Effector memory CD4-positive, alpha-beta T cell (primary cell): ENCODE data around the gene KIAA1328.

Source experiments
- DNase-seq, 3 donors: peaks; one replicate each; pipeline ENCODE4 v3.0.0-alpha.2; 2020
- H3K27ac ChIP-seq: 2 replicates; pipeline ENCODE4 v1.7.0; 2013; ENCODE audit warnings: mild to moderate bottlenecking, low read length, moderate library complexity; ENCODE audit not compliant: insufficient read depth, poor library complexity, severe bottlenecking
- H3K27me3 ChIP-seq: replicated peaks from 2 replicates; pipeline ENCODE4 v1.7.0; 2013; ENCODE audit warnings: mild to moderate bottlenecking, low read length; ENCODE audit not compliant: insufficient read depth, control insufficient read depth, poor library complexity, severe bottlenecking
- H3K36me3 ChIP-seq: 2 replicates; pipeline ENCODE4 v1.7.0; 2013; ENCODE audit warnings: mild to moderate bottlenecking, low read length, moderate library complexity; ENCODE audit not compliant: control insufficient read depth, insufficient read depth
- H3K4me1 ChIP-seq: 2 replicates; pipeline ENCODE4 v1.7.0; 2013; ENCODE audit warnings: low read length, mild to moderate bottlenecking; ENCODE audit not compliant: control insufficient read depth, insufficient read depth, poor library complexity, severe bottlenecking
- H3K4me3 ChIP-seq: 2 replicates; pipeline ENCODE4 v1.7.0; 2013; ENCODE audit warnings: low read length, low read depth, mild to moderate bottlenecking; ENCODE audit not compliant: insufficient read depth, poor library complexity, severe bottlenecking
- H3K9me3 ChIP-seq: 2 replicates; pipeline ENCODE4 v1.7.0; 2013; ENCODE audit warnings: mild to moderate bottlenecking, low read length, moderate library complexity; ENCODE audit not compliant: control insufficient read depth

Gene KIAA1328

DNA sequence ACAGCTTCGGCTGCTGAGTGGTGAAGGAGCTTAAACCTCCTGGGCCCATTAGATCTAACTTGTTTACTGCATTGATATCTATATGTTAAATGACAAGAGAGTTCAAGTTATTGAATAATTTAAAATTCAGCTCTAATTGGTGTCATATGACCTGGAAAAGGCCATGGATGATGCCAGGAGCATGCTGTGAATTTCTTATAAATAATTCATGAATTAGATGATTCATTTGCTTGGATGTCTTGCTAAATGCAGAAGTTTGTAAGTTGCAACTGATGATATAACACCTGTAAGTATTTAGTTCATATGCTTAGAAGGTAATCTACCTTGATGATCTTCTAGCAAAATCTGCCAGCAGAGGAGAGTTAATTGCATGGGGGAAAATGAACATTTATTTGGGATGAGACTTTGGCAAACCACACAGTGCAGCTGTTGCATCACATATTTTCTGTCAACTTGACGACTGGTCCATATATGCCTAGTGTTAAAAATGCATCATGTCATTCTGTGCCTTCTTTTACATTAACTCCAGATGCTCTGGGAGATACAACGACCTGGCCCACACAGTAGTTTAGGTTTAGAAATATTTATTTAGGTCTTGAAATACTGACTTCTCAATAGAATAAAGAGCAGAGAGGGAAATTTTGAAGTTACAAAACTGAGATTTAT lies 226.3 kb downstream of the KIAA1328 start:
- no peak for DNase-seq

DNA sequence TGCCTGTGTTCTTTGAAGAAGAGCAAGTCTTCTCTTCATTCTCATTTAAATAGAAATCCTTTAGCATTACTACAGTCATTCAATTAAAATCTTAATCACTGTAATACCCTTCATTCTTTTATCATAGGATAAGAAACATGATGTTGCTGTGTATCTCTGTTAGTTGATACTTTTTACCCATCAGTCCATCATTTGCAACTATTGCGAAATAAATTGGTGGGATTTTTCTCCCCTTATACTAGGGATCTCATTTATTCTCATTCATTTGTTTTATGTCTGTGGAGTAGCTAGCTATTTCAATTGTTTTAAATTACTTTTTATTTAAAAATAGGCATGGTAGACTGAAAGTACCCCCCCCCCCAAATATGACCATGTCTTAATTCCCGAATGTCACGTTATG lies 235.3 kb downstream of the KIAA1328 start:
- DNase-seq, result no peak
- no peaks in the 10 kb centered on the region for H3K4me1 ChIP-seq
- no peak overlapping the region for H3K27ac ChIP-seq
- H3K4me3 ChIP-seq, result no peak overlapping the region
- no peaks in the 10 kb centered on the region for H3K27me3 ChIP-seq
- no peaks in the 10 kb centered on the region for H3K9me3 ChIP-seq
- no peaks in the 10 kb centered on the region for H3K36me3 ChIP-seq

More for the DNA sequence above, 226.3 kb downstream of the KIAA1328 start:
- Histone ChIP-seq H3K4me1 (no peaks in the 10 kb centered on the region), H3K9me3 (no peaks in the 10 kb centered on the region), H3K27me3 (no peaks in the 10 kb centered on the region), H3K27ac (no peak overlapping the region), H3K36me3 (no peaks in the 10 kb centered on the region), H3K4me3 (no peak overlapping the region)

DNA sequence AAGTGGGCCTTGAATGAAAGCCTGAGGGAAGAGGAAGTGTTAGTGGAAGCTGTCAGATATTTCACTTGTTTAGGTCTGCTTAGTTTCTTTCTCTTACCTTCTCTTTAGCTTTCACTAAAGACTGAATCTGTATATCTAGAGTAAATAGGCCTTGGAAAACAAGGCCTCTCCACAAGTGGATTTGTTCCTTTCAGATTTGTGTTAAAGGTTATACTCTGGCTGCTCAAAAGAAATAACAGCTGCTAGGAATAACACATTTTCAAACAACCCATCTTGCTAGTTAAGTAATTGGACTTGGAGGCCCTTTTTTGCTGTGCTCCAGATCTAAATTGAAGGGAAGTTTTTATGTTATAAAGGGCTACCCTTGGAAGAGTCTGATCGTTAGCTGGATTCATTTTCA lies 236.3 kb downstream of the KIAA1328 start:
- no peaks in the 10 kb centered on the region for H3K36me3 ChIP-seq
- no peaks in the 10 kb centered on the region for H3K9me3 ChIP-seq
- no peaks in the 10 kb centered on the region for H3K27me3 ChIP-seq
- DNase-seq, result no peak
- H3K4me1 ChIP-seq, result no peaks in the 10 kb centered on the region
- no peak overlapping the region for H3K4me3 ChIP-seq
- no peak overlapping the region for H3K27ac ChIP-seq

DNA sequence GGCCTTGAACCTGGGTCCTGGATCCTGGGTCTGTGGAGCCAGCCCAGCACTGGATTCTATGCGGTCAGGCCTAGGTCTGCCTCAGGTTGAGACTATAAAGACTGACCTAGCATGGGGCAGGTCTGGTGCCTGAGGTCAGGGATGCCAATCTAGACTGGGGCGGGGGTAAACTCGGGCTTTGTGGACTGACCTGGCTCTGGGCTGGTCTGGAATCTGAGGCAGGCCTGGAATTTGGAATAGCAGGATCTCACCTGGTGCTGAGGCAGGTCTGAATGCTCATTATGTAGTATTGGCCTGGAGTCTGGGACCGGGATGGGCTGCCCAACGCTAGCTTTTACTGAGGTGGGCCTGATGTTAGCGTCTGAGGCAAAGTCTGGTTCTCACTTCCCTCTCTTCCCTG lies 256.0 kb downstream of the KIAA1328 start:
- H3K36me3 ChIP-seq, result no peaks in the 10 kb centered on the region
- no peak overlapping the region for H3K27ac ChIP-seq
- H3K4me1 ChIP-seq, result no peaks in the 10 kb centered on the region
- H3K9me3 ChIP-seq, result no peaks in the 10 kb centered on the region
- no peak overlapping the region for H3K4me3 ChIP-seq
- no peak for DNase-seq
- H3K27me3 ChIP-seq, result no peaks in the 10 kb centered on the region

DNA sequence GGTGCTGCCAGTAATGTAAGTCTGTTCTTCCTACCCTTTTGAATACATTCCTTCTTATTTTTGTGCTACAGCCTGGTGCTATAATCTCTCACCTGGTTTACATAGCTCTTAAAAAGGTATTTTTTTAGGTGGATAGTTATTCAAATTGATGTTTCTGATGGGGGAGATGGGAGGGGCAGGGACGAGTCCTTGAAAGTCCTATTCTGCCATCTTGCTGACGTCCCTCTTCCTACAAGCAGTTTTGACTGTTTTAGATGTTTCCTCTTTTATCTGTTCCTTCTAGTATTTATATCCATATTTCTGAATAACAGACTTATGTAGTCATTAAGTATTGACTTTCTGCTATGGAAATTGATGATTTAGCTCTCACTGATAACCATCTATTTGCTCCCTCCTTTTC lies 256.4 kb downstream of the KIAA1328 start:
- Histone ChIP-seq H3K9me3 (no peaks in the 10 kb centered on the region), H3K4me3 (no peak overlapping the region), H3K27me3 (no peaks in the 10 kb centered on the region), H3K36me3 (no peaks in the 10 kb centered on the region), H3K4me1 (no peaks in the 10 kb centered on the region), H3K27ac (no peak overlapping the region)
- DNase-seq, result no peak

DNA sequence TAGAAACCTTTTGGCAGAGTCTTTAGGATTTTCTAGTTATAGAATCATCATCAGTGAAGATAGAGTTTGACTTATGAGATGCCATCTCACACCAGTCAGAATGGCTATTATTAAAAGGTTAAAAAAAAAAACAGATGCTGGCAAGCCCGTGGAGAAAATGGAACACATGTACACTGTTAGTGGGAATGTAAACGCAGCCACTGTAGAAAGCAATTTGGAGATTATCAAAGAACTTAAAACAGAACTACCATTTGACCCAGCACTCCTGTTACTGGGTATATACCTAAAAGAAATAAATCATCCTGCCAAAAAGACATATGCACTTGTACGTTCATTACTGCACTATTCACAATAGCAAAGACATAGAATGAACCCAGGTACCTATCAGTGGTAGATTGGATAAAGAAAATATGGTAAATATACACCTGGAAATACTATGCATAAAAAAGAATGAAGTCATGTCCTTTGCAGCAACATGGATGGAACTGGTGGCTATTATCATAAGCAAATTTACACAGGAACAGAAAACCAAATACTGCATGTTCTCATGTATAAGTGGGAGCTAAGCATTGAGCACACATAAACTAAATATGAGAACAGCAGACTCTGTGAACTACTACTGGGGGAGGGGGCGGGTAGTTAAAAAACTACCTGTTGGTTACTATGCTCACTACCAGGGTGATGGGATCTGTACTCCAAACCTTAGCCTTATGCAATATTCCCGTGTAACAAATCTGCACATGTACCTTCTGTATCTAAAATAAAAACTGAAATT lies 279.0 kb downstream of the KIAA1328 start:
- H3K4me1 ChIP-seq, result no peaks in the 10 kb centered on the region
- no peaks in the 10 kb centered on the region for H3K27me3 ChIP-seq
- no peak overlapping the region for H3K27ac ChIP-seq
- no peak overlapping the region for H3K4me3 ChIP-seq
- no peaks in the 10 kb centered on the region for H3K36me3 ChIP-seq
- no peaks in the 10 kb centered on the region for H3K9me3 ChIP-seq
- no peak for DNase-seq

DNA sequence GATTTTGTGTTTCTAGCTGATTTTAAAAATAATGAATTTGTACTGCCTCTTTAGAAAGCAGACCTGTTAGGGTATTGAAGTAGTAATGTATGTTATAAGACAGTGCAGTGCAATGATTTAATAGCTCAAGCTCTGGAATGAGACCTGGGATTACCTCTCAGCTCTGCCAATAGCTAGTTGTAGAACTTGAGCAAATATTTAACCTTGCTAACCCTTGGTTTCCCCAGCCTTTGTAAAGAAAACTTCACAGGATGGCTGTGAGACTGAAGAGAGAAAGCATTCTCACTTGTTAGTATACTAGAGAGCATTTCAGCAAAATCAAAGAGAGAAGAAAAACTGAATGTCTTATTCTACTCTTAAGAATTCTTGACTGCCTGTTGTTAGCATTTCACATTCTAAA lies 293.9 kb downstream of the KIAA1328 start:
- no peaks in the 10 kb centered on the region for H3K9me3 ChIP-seq
- H3K27ac ChIP-seq, result no peak overlapping the region
- no peak overlapping the region for H3K4me3 ChIP-seq
- no peaks in the 10 kb centered on the region for H3K27me3 ChIP-seq
- H3K36me3 ChIP-seq, result no peaks in the 10 kb centered on the region
- no peak for DNase-seq
- H3K4me1 ChIP-seq, result no peaks in the 10 kb centered on the region

DNA sequence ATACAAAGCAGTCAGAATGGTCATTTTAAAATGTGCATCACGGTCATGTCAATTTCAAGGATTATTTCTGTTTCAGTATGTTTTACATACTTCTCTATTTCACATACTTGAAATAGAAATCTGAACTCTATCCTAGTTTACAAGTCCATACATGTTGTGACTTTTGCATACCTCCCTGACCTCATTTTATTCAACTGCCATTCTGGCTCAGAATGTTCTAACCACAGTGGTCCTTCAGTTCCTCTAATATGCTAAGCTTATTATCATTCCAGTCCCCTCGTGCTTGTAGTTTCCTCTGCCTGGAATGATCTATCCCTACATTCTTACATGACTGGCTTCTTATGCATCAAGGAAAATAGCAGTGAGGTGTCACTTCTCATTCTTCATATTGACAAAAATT lies 295.6 kb downstream of the KIAA1328 start:
- DNase-seq, result no peak
- no peaks in the 10 kb centered on the region for H3K27me3 ChIP-seq
- no peaks in the 10 kb centered on the region for H3K4me1 ChIP-seq
- no peak overlapping the region for H3K27ac ChIP-seq
- no peaks in the 10 kb centered on the region for H3K9me3 ChIP-seq
- no peaks in the 10 kb centered on the region for H3K36me3 ChIP-seq
- H3K4me3 ChIP-seq, result no peak overlapping the region

DNA sequence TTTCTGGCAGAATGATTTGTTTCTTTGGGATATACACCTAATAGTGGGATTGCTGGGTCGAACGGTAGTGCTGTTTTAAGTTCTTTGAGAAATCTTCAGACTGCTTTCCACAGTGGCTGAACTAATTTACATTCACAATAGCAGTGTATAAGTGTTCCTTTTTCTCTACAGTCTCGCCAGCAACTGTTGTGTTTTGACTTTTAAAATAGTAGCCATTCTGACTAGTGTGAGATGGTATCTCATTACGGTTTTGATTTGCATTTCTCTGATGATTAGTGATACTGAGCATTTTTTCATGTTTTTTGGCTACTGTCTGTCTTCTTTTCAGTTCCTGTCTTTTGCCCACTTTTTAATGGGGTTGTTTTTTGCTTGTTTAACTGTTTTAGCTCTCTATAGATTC lies 306.2 kb downstream of the KIAA1328 start:
- no peak overlapping the region for H3K27ac ChIP-seq
- no peaks in the 10 kb centered on the region for H3K27me3 ChIP-seq
- H3K9me3 ChIP-seq, result no peaks in the 10 kb centered on the region
- no peak for DNase-seq
- H3K4me1 ChIP-seq, result no peaks in the 10 kb centered on the region
- no peak overlapping the region for H3K4me3 ChIP-seq
- H3K36me3 ChIP-seq, result no peaks in the 10 kb centered on the region

DNA sequence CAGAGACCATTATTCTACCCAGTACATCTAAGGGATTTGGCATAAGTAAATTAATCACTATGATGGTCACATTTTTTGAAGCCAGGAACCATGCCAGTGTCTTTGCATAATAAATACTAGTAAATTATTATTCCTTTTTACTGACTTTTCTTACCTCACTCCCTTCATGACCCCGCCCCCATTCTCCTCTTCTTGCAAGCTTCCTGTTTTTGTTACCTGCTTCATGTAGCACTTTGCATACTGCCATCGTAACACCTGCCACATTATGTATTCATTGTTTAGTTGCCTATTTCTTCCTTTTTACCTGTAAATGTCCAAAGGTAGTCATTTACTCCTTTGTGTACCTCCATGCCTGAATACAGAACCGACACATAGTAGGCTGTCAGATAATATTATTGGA lies 309.5 kb downstream of the KIAA1328 start:
- Histone ChIP-seq H3K27me3 (no peaks in the 10 kb centered on the region), H3K4me1 (no peaks in the 10 kb centered on the region), H3K36me3 (no peaks in the 10 kb centered on the region), H3K27ac (no peak overlapping the region), H3K4me3 (no peak overlapping the region), H3K9me3 (no peaks in the 10 kb centered on the region)
- DNase-seq, result no peak
